DLD1 (cell line): ENCODE results near the gene TUBB4A.

ENCODE experiments used
- in situ Hi-C: cut with HindIII; loops from 2 replicates; pipeline ENCODE4 v1.10.0; 2017; ENCODE audit warnings: low sequenced_read_pairs

TUBB4A gene

DNA sequence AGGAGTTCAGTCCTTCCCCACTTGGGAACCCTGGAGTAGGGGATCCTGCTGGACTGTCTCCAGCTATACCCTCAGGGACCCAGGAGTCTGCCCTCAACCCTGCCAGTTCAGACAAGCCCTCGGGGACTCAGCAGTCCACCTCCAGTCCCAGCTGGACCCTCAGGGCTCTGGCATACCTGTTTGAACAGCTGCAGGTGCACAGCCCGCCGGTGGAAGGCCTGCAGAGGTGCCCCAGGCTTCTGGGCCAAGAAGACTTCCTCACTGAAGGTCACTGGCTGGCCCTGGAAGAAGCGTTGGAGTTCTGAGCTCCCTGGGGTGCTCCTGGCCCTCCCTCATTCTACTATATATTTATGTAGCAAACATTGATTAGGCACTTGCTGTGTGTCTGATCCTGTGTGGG is 29.4 kb downstream of the TUBB4A start:
- in situ Hi-C loops = no loop called here

DNA sequence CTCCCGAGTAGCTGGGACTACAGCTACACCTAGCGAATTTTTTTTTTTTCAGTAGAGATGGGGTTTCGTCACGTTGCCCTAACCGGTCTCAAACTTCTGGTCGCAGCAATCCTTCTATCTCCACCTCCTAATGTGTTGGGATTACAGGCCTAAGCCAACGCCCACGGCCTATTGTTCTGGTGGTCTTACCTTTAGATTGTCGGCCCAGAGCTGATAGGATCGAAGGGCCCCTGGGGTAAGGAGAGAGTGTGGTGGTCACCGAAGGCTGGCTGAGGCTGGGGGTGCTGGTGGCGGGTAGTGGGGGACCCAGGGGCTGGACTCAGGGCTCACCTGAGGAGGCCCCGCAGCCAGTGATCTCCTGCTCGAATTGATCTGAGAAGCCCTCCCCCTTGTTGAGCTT is 31.0 kb downstream of the TUBB4A start:
- in situ Hi-C loops = no loop called here

DNA sequence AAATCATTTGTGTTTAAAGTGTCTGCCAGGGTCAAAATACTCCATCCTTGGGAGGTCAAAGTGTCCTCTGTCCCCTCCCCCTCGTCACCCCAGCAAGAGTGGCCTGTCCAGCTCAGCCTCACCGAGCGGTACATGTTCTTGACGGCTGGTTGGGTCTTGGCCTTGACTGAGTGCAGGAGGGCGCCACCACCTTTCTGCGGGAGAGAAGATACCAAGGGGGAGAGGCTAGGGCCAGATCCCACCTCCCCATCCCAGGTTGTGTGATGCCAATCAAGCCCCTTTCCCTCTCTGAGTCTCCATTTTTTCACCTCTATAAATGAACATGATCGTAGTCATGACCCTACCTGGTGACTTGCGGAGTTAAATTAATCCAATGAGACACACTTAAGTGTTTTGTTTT is 31.9 kb downstream of the TUBB4A start:
- in situ Hi-C loops = no loop called here

DNA sequence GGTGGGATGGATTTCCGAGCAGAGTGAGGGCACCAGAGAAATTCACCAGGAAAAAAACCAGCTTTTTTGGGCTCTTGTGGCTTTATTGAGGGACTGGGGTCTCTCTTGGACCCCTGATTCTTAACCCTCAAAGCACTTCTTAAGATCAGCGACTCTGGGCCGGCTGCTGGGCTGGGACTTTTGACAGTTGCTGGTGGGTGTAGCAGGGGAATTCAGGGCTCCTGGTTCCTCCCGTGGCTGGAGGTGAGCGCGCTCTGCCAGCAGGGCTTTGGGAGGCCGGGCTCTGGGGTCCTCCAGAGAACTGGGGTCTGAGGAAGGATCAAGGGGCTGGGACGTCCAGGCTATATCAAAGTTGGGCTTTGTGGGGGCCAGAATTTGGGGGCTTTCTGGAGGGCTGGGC is 34.7 kb downstream of the TUBB4A start:
- in situ Hi-C loops = no loop called here

DNA sequence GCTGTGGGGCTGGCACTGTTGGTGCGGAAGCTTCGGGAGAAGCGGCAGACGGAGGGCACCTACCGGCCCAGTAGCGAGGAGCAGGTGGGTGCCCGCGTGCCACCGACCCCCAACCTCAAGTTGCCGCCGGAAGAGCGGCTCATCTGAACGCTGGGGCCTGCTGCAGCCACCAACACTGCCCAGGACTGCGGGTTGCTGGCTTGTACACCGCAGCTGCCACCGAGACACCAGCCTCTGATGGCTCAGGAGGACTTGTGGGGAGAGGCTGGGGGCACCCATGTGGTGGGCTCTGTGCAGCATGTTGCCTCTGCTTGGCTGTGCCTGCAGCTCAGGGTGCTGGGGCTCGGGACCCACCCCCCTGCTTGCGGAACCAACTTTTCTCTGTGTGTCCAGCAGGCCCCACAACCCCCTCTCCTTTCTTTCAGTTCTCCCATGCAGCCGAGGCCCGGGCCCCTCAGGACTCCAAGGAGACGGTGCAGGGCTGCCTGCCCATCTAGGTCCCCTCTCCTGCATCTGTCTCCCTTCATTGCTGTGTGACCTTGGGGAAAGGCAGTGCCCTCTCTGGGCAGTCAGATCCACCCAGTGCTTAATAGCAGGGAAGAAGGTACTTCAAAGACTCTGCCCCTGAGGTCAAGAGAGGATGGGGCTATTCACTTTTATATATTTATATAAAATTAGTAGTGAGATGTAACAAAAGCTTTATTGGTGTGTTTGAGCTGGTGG is 35.4 kb downstream of the TUBB4A start:
- in situ Hi-C loops = no loop called here

DNA sequence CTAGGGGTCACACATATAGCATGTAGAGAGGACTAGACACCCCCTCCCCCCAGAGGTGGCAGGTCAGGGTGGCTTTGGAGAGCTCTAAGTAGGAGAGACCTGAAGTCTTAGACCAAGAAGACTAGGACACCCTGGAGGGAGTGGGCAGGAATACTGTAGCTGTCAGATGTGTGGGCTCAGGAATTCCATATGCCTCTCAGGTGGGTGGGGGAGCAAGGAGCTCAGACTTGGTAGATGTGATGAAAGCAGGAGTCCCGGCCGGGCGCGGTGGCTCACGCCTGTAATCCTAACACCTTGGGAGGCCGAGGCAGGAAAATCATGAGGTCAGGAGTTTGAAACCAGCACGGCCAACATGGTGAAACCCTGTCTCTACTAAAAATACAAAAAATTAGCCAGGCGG is 36.4 kb downstream of the TUBB4A start:
- in situ Hi-C loops = no loop called here

DNA sequence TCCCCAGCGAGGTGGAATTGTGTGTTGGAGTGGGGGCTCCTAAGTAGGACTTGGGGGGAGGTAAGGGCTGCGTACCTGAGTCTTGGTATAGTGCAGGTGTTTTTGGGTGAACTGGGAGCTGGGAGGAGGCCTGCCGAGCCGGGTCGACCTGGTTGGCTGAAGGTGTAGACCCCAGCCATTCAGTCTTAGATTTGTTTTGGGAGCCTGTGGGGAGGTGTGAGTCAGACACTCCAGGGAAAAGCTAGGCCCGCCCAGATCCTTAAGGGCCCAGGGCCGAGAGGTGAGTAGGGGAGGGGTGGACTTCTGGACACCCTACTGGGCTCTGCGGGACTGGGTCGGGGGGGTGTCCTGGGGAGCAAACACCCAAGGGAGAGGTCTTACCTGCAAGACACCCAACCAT is 37.1 kb downstream of the TUBB4A start:
- in situ Hi-C loops = no loop called here

DNA sequence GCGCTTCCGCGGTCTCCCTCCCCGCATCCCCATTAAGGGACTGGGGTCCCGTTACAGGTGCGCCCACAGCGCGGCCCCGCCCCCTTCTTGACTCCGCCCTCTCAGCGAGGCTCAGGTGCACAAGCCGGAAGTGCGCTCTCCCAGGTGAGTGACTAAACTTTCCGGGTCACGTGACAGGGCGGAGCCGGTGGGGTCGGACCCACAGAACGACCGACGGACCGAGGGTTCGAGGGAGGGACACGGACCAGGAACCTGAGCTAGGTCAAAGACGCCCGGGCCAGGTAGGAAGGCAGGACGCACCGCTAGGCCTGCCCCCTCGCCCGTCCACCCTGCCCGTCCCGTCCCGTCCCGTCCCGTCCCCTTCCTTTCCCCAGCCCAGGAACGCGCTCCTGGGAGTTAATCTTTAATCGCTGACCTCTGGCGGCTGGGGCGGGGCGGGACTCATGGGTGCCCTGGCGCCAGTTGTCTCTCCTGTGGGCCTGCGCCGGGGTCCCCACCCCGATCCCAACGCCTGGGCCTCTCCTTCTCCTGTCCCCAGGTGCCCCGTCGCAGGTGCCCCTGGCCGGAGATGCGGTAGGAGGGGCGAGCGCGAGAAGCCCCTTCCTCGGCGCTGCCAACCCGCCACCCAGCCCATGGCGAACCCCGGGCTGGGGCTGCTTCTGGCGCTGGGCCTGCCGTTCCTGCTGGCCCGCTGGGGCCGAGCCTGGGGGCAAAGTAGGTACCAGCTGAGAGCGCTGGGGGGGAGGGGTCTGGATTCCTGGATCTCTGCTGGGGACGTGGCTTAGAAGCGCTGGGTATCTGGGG is 37.8 kb downstream of the TUBB4A start, which contains the start of gene CRB3:
CRB3 (plus strand) TSS at position 202 of the 804 bp plus-strand sequence; CDS start at position 633, 431 bp downstream.
- in situ Hi-C loops = no loop called here

DNA sequence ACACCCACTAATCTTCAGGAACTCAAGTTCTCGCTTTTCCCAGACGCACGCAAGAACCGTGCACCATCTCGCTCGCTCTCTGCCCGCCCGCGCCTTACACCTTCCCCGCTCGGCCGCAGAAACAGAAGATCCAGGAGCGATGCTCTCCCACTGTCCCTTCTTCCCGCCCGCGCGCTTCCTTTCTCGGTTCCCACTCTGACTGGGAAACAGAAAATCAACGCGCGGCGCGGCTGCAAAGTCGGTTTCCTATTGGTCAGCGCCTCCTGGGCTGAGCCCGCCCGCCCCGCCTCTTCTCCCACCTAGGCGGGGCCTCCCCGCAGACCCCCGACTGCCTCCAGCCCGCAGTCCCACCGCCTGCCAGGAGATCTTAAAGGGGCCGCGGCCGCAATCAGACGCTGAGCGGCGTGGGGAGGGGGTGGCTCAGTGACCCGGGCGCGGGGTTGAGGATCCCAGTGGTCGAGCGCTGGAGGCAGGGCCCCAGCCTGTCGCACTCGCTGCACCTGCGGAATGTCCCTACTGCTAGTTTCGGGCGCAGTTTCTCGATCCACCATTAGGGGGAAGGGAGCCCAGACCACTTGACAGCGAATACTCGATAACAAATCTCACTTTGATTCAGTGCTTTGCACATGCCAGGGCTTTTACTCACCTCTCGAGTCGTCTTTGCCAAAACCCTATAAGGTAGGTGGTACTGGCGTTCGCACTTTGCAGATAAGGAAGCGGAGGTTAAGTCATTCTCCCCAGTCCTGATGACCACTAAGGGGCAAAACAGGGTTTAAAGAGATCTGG is 41.8 kb downstream of the TUBB4A start:
- in situ Hi-C loops = no loop called here

DNA sequence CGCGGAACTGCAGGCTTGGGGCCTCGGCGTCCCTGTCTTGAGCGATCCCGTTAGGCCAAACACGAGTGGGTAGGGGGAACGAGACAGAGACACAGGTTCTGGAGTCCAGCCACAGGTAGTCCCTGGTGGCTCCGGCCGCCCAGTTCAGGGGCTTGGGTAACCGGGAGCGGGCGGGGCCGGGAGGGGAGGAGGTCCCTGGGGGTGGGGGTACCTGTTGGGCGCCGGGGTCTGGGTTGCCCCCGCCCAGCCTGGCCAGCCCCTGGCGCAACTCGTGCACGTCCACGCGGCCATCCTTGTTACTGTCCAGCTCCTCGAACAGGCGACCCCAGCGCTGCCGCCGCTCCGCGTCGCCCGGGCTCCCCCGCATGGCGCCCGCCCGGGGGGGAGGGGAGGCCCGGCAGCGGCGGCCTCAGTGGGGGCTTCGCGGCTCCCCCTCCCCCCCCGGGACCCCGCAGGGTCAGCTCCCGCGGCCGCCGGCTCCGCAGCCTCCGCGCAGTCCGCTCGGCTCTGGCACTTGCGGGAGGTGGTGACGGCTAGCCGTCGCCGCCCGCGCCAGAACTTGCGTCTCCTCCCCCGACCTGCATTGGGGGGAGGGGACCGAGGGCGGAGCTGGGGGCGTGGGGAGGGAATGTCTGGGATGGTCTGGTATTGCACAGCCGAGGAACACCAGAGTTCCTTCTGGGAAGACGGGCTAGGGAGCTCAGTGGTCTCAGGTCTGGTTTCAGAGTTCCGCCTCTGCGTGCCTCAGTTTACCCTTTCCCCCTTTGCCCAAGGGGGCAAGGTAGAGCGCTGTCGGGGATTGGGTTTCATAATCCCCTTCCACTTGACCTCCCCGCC is 42.6 kb downstream of the TUBB4A start, which contains the start of gene SLC25A23:
SLC25A23 (minus strand) TSS at position 531 of the 837 bp plus-strand sequence; CDS start at position 367, 164 bp downstream.
- in situ Hi-C loops = no loop called here

DNA sequence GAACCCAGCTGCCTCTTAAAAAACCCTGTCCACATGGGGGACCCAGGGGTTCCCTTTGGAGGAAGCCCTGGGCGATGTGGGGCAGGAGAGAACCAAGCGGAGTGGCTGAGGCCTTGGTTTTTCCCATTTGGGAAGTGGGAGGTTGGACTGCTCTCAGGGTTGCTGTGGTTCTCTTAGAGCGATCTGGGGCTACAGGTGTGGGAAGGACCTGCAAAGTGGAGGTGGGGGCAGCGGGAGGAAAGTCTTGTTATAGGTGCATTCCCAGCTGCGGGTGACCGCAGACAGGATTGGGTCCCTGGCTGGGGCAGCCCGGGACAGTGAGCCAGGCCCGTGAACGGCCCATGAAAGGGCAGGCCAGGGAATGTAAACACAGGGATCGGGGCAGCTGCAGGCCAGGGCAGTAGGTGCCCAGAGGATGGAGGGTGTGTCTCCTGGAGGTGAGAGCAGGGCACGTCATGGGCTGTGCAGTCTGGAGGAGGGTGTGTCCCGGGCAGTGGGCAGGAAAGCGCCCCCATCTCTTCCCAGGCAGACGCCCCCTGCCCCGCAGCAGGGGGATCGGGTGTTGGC is 43.3 kb downstream of the TUBB4A start:
- in situ Hi-C loops = no loop called here

DNA sequence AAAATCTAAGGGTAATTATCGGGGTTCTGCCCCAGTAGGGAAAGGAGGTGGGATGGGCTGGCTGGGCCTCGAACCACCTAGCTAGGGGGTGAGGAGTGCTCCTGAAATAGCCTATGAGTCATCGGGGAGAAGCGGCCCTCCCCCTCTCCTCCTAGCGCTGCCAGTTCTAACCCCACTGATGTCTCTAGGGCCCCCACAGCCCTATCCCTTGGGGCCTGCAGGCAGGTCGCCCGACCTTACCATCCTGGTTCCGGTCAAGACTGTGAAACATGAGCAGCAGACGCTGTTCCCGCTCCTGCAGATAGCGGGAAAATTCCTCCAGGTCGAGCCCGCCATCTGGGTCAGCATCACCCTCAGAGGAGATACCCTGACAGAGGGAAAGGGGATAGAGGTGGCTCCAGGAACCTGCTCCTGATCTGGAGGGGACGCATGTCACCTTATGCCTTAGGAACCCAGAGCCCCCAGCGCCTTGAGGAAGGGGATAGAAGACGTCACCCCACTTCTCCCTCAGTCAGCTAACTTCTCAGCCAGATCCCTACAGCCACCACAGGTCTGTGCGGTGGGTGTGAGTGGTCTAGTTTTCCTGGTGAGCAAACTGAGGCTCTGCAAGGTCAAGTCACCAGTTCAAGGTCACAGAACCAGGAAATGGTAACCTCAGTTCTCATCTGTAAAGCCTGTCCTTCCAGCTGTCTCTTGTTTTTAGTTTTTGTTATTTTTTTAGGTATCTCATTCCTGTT is 44.0 kb downstream of the TUBB4A start:
- in situ Hi-C loops = no loop called here

DNA sequence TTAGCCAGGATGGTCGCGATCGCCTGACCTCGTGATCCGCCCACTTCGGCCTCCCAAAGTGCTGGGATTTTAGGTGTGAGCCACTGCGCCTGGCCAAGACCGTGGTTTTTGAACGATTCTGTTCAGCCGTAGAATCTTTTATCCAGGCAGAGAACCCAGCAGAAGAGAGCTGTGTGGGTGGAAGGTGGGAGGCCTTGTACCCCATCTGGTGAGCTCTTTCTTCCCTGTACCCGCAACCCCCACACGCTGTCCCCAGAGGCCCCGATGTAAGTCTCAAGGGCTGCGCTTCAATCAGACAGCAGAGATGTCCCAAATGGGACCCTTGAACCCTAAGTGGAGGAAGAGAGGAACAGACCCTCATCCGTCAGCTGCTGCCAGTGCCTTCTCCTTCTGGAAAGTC is 46.2 kb downstream of the TUBB4A start:
- in situ Hi-C loops = no loop called here

DNA sequence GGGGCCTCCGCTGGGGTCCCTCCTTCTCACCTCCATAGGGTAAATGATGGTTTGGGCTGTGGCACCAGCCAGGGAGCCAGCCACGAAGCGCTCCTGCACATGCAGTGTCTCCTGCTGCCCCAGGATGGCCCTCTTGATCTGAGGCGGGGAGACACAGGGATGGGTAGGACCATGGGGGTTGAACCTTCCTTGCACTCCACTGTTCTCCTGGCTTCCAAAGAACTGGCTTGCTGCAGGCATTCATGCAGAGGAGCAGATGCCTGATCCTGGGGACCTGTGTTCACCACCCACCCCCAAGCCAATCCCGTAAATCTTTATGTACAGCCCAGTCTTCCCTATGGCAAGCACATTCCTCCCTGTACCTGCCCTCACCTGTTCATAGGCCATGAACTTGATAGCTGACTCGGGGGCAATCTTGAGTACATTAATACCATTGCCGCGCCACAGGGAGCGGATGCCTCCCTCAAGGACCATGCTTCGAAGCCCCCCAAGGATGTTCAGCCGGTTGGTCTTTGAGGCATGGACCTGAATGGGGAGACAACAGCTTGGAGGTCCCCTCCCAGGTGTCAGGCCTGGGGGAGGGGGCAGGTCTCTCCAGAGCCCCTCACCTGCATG is 48.1 kb downstream of the TUBB4A start:
- in situ Hi-C loops = no loop called here

DNA sequence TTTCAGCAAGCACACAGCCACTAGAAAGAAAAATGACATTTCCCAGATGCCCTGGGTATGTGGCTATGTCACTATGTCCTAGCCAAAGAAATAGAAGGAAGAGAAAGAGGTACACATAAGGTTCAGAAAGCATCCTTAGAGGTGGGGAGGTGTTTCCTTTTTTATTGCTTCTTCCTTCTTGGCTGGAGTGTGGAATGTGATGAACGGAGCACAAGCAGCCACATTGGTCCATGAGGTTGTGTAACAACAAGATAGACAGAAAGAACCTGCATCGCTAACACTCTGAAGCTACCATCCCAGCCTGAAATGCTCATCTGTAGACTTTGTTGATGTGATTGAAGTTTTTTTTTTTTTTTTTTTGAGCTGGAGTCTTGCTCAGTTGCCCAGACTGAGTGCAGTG is 49.2 kb downstream of the TUBB4A start:
- in situ Hi-C loops = no loop called here

DNA sequence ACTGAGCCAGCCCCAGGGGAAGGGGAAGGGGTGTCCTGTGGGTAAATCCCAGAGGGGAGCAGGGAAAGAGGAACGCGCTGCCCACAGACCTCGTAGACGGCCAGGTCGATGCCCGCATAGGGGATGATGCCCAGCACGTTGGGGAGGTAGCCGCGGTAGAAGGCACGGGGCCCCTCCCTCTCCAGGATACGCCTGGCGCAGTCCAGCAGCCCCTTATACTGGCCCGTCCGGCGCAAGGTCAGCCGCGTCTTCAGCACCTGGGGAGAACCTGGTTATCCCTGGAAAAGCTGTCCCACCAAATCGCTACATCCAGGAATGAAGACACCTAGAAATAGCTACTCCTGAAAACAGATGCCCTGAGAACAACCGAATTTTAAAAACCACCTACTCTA is 49.9 kb downstream of the TUBB4A start:
- in situ Hi-C loops = no loop called here

DNA sequence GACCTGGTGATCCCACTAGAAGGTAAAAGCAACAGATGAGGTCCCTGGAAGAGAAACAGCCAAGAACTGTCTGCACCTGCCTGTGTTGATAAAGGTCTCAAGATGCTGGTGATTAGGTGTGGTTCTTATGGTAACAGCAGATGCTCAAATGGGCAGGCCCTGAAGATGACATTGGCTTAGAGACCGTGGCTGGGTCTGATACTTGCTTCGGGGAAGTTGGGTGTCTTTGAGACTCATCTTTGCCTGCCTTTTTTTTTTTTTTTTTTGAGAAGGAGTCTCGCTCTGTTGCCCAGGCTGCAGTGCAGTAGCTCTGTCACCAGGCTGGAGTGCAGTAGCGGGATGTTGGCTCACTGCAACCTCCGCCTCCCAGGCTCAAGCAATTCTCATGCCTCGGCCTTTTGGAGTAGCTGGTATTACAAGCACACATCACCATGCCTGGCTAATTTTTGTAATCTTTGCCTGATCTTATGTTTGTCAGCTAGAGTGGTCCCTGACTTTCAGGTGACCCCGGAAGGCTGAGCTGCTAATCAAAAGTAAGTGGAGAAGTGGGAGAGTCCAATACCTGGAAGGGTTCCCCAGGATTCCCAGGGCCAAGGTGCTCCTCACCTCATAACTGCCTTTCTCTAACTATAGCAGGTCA is 50.4 kb downstream of the TUBB4A start:
- in situ Hi-C loops = no loop called here

DNA sequence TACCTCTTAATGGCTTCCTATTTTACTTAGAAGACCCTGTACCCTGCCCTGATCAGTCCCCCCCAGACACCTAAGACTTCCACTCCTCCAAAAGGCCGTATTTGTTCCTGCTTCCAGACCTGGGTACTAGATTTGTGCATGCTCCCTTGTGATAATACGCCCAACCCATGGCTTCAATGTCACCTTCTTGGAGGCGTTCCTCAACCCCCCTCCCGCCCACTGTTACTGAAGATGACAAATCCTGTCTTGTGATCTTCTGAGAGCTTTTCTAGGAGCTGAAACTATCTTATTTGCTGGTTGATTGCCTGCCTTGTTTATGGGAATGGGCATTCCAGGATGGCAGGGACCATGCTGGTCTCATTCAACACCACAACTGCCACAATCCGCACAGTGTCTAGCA is 51.9 kb downstream of the TUBB4A start:
- in situ Hi-C loops = no loop called here

DNA sequence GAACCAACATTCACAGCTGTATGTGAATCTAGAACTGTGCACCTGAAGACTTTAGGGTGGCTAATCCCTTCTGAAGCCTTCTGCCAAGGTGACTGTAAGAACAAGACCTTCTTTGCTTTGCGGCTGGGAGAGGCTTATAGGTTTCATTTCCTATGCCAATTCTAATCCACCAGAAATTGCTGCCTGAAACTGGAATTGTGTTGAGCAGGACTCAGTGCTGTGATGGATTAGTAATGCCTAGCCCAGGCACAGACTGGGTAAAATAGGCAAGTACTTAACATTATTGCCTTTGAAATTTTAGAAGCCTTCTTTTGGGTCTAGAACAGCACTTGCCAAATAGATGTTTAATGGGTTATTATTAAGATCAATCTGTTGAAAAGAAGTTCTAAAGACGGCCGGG is 54.1 kb downstream of the TUBB4A start:
- in situ Hi-C loops = no loop called here
